ENCODE data around the gene DNAH3.
A peak's percentile ranks its signal among the peaks of the same experiment; 100 is the strongest.
"Not testable (repeated sequence)": the region's sequence is repeated elsewhere in the genome, so short reads cannot be mapped to it uniquely, and the experiment has no call there.

DNAH3 gene

GRCh38 chr16:21169249-21169981, 18.8 kb upstream of the DNAH3 start:
- no peak for DNase-seq

GRCh38 chr16:21167929-21168602, 17.4 kb upstream of the DNAH3 start:
- no peak for DNase-seq

DNA sequence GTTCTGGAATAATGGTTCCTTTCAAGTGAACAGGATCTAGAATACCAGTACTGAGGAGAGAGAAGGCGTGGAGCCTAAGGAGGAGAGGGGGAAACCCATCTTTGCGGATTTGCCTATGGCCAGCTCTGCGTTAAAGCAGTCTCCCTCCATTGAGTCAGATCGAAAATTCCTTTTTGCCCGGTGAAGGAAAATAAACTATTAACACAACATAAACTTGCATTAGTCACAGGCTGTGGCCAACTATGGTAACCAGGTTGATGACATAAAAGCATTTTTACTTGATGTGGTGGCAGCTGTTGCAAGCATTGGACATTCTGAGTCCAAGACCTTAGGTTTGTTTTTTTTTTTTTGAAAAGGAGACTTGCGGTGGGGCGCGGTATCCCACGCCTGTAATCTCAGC, 16.7 kb upstream of the DNAH3 start:
- DNase-seq, result no peak

DNA sequence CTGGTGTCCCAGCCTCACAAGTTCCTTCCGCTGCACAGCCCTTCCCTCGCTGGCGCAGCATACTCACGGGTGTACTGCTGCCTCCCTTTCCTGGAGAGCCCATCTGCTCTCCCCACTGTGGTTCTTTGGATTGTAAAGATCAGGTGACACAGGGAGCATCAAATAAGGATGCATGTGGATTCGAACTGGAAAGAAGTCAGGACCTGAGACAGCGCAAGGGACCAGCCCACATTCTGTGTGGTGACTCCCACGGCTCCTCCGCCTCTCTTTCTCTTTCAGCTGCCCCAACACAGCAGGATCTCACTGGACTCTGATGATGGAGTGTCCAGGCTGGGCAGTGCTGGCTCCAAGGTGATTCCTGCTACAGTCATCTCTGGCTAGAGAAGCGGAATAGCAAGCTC, 15.9 kb upstream of the DNAH3 start:
- DNase-seq, result peak in 2 of 14 donors; percentile 13 to 96

- no peak for DNase-seq
Observed at GRCh38 chr16:21164521-21165168, 14.0 kb upstream of the DNAH3 start.

DNA sequence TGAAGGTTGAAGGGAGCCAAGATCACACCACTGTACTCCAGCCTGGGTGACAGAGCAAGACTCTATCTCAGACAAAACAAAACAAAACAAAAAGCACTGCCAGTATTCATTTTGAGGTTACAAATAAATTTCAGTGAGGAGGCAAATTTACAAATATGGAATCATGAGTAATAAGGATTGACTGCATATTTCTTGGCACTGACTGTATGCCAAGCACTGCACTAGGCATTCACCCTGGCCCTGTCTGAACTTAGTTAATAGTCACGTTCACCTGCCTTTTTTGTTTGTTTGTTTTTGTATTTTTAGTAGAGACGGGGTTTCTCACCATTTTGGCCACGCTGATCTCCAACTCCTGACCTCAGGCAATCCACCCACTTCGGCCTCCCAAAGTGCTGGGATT, 12.9 kb upstream of the DNAH3 start:
- no peak for DNase-seq

- peak in 1 of 14 donors; percentile 84 for DNase-seq
Observed at GRCh38 chr16:21162661-21163151, 12.1 kb upstream of the DNAH3 start.

- DNase-seq, result peak in 1 of 14 donors; percentile 48
Observed at GRCh38 chr16:21161211-21161610, 10.6 kb upstream of the DNAH3 start.

- DNase-seq, result peak in 1 of 14 donors; percentile 34
Observed at GRCh38 chr16:21160276-21160675, 9.6 kb upstream of the DNAH3 start.

DNA sequence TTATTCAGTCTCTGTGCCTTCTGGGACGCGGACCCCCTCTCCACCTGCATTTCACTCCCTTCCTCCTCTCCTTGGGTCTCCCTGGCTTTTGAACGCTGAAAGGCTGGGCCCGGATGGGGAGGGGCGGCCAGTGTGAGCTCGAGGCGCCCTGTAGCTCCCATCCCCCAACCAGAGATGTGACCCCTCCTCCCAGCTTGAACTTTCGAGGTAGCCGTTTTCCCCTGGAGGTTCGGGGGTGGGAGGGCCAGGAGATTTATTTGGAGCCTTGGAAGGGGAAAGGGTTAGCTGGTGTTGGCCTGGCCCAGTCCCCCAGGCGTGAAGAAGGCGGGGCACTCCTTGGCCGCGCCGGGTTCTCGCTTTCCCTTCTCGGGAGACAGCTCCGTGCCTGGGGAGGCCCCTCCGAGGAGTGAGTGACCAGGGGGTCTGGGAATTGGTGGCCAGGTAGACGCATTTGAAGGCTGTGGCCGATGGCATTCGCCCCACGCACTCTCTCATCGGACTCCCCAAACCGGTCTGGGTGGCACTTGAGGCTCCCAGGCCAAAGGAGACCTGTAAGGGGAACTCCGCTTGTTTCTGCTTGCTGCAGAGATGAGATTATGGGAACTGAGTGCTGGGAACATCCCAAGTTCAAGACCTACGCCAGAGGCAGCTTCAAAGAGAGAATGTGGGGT, 8.8 kb upstream of the DNAH3 start:
- peak in 5 of 14 donors; percentile 9 to 65 (median 18) for DNase-seq

- DNase-seq, result peak in 10 of 14 donors; percentile 4 to 83 (median 31)
Observed at GRCh38 chr16:21158208-21159110, 7.8 kb upstream of the DNAH3 start, which contains the start of gene LDAF1. TSS of gene LDAF1 (plus strand) at chr16:21158674. CDS start at chr16:21161183, 2,509 bp downstream.

DNA sequence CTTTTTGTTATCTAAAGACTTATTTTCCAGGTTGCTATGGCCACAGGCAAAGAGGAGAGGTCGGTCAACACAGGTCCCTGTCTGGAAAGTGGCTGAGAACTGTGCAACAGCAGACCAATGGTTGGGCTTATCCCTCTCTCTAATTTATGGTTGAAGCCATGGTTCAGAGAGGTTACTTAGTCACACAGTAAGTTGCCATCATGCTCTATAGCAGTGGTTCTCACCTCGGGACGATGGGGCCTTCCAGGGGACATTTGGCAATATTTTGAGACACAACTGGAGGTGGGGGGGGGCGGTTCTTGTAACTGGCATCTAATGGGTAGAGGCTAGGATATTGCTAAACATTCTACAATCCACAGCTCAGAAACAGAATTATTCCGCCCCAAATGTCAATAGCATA, 7.0 kb upstream of the DNAH3 start:
- no peak for DNase-seq

DNA sequence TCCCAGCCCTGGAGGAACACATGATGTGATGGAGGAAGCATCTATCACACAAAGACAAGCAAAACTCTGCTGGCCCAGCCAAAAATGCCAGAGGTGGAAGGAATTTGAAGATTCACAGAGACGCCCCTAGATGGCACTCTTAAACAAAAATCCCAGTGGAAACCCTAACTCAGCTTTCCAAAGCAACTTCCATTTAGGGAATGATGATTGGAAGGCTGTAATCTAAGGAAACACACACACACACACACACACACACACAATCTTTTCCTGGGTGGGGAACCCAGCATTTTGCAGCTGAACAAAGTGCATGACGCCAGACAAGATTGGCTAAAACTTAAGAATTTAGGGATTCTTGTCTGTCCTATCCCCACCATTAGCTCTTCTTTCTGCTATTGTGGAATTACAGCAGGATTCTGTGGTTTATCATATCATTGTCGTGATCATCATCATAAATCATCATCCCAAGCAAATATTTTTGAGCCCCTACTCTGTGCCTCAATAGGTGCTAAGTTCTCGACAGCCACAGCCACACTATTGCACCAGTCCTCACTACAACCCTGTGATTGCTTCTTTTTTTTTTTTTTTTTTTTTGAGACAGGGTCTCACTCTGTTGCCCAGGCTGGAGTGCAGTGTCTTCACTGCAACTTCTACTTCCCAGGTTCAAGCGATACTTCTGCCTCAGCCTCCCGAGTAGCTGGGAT, 6.3 kb upstream of the DNAH3 start:
- DNase-seq, result peak in 6 of 14 donors; percentile 1 to 70 (median 7)

- not testable (repeated sequence) for DNase-seq
Observed at GRCh38 chr16:21156011-21156410, 5.4 kb upstream of the DNAH3 start.

DNA sequence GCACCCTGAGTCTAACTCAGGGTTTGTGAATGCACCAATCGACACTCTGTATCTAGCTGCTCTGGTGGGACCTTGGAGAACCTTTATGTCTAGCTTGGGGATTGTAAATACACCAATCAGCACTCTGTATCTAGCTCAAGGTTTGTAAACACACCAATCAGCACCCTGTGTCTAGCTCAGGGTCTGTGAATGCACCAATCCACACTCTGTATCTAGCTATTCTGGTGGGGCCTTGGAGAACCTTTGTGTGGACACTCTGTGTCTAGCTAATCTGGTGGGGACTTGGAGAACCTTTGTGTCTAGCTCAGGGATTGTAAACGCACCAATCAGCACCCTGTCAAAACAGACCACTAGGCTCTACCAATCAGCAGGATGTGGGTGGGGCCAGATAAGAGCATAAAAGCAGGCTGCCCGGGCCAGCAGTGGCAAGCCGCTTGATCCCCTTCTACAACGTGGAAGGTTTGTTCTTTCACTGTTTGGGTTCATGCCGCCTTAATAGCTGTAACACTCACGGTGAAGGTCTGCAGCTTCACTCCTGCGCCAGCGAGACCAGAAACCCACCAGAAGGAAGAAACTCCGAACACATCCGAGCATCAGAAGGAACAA, 2.6 kb upstream of the DNAH3 start:
- not testable (repeated sequence) for DNase-seq

GRCh38 chr16:21152160-21153030, 1.7 kb upstream of the DNAH3 start:
- not testable (repeated sequence) for DNase-seq

GRCh38 chr16:21145738-21146137, 4.9 kb downstream of the DNAH3 start:
- DNase-seq, result no peak

DNA sequence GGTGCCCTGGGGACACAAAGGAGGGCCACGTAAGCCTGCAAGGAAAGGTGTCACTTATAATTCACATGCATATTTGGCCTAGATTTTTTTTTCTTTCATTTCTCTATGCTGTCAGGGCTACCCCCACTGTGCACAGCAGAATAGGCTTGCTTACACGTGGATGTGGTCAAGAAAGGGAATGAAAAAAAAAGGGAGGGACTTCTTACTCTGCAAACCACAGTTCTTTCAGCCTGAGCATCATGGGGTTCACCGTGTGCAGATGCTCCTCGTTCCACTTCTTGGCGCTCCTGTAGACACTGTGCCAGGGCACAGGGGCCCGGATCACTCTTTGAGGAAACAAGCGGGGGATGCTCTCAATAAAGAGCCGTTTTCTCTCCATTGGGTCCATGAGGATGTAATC, 16.6 kb downstream of the DNAH3 start:
- no peak for DNase-seq

DNA sequence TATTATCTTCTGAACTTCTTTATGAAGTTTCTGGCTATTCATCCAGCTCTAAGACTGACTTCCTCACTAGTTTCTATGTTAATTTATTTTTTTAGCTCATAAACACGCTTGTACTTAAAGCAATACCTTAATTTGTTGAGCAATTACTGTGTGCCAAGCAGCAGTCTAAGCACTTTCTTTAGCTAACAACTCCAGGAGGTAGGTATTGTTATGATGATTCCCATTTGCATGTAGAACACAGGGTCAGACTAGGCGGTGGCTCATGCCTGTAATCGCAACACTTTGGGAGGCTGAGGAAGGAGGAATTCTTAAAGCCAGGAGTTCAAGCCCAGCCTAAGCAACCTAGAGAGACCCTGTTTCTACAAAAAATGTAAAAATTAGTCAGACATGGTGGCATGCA, 19.8 kb downstream of the DNAH3 start:
- no peak for DNase-seq

All from C1 segment of cervical spinal cord (tissue), 14 donors.